ENCODE measurements around the gene ABCC1. TPM values are rescaled to one million over a fixed set of nuclear protein-coding genes. Genes with fewer than 3 reads are reported as not detected.

ABCC1 gene
- polyA plus RNA-seq, 1 donor (not counting 4 experiments of a cell fraction or from before 2014, with no cell fraction given), result 19.4 TPM

DNA sequence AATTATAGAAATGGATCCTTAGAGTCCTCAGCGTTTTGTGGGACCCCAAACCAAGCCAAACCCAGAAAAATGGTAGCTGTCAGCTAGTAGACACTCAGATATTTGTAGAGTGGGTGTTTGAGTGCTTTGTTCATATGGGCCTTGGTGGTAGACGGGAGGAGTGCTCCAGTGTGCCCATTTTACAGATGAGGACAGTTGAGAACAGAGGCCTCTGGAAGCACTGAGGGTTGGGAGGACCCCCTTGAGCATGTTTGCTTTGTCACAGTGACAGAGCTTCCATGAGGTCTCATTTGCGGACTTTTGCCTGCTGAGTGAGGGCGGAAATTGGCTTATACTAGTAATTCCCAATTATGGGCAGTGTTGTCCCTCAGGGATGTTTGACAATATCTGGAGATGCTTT, 162.2 kb downstream of the ABCC1 start:
- Histone ChIP-seq H3K9me3 (ENCODE audit: control insufficient read depth, low read depth, low read length) (no peaks in the 10 kb centered on the region), H3K9me1 (ENCODE audit: control insufficient read depth, extremely low read depth, insufficient read depth, low read length) (no peaks in the 10 kb centered on the region), H2AFZ (ENCODE audit: control insufficient read depth, low read length) (no peak overlapping the region), H3K4me2 (ENCODE audit: control insufficient read depth, extremely low read depth, insufficient read depth, low read depth, low read length) (no peak overlapping the region), H3K36me3 (ENCODE audit: control insufficient read depth in 2 of 2, extremely low read depth in 1 of 2, insufficient read depth in 2 of 2, low read length in 2 of 2) (peaks cover 18 to 35% of the 10 kb centered on the region in 2 experiments), H3K4me3 (ENCODE audit: control insufficient read depth in 2 of 3, extremely low read depth in 1 of 3, insufficient read depth in 2 of 3, low read depth in 1 of 3, low read length in 3 of 3) (no peak overlapping the region), H3K27ac (ENCODE audit: control insufficient read depth, insufficient read depth, low read length) (no peak overlapping the region), H3K4me1 (ENCODE audit: control insufficient read depth, extremely low read depth, insufficient read depth, low read length) (no peaks in the 10 kb centered on the region), H3K9ac (ENCODE audit: control insufficient read depth, extremely low read depth, insufficient read depth, low read length) (no peak overlapping the region), H3K79me2 (ENCODE audit: control insufficient read depth, insufficient read depth, low read length) (no peaks in the 10 kb centered on the region), H3K27me3 (ENCODE audit: control insufficient read depth, extremely low read depth, insufficient read depth, low read length) (no peaks in the 10 kb centered on the region), H4K20me1 (ENCODE audit: control insufficient read depth, extremely low read depth, insufficient read depth, low read length) (peaks cover under 1% of the 10 kb centered on the region)
- dilution Hi-C loops (cut with MboI; ENCODE audit: extremely low pct_ligation_motif_present, low sequenced_read_pairs), result no loop called here
- FAIRE-seq (no peak), DNase-seq (ENCODE audit: low read depth, low spot score) (no peak)
- TF ChIP-seq CTCF (optimal IDR thresholded peaks at IDR 0.05 in 1 of 3, IDR thresholded peaks at IDR 0.05 in 1 of 3, conservative IDR thresholded peaks at IDR 0.05 in 1 of 3; ENCODE audit: extremely low read depth in 1 of 3, insufficient read depth in 2 of 3, low read length in 3 of 3) (no peak), EZH2 (IDR thresholded peaks at IDR 0.05; ENCODE audit: low read length) (no peak)

DNA sequence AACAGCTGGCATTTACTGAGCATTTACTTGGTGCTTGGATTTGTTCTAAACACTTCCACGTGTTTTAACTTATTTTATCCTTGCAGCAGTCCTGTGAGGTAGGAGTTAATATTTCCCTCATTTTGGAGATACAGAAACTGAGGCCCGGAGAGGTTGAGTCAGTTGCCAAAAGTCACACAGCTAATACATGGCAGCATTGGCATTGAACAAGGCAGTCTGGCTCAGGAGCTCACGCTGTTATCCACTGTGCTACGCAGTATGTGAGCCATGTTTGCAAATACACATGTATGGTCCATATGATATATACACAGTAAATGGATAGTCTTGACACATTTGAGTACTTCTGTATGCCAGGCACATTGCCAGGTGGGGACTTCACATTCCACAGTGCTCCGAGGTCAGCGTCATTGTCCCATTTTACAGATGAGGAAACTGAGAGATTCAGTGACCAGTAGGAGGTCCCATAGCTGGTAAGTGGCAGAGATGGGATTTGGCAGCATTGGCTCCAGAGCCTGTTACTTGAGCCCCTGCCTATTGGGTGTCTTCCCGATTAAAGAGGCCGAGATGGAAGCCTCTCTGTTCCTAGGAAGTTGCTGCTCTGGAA, 163.1 kb downstream of the ABCC1 start:
- FAIRE-seq (no peak), DNase-seq (ENCODE audit: low read depth, low spot score) (no peak)
- Histone ChIP-seq H3K27ac (ENCODE audit: control insufficient read depth, insufficient read depth, low read length) (no peak overlapping the region), H3K4me3 (ENCODE audit: control insufficient read depth in 2 of 3, extremely low read depth in 1 of 3, insufficient read depth in 2 of 3, low read depth in 1 of 3, low read length in 3 of 3) (no peak overlapping the region), H3K9me3 (ENCODE audit: control insufficient read depth, low read depth, low read length) (no peaks in the 10 kb centered on the region), H3K9me1 (ENCODE audit: control insufficient read depth, extremely low read depth, insufficient read depth, low read length) (no peaks in the 10 kb centered on the region), H3K4me1 (ENCODE audit: control insufficient read depth, extremely low read depth, insufficient read depth, low read length) (no peaks in the 10 kb centered on the region), H3K27me3 (ENCODE audit: control insufficient read depth, extremely low read depth, insufficient read depth, low read length) (no peaks in the 10 kb centered on the region), H3K9ac (ENCODE audit: control insufficient read depth, extremely low read depth, insufficient read depth, low read length) (no peak overlapping the region), H4K20me1 (ENCODE audit: control insufficient read depth, extremely low read depth, insufficient read depth, low read length) (no peaks in the 10 kb centered on the region), H3K4me2 (ENCODE audit: control insufficient read depth, extremely low read depth, insufficient read depth, low read depth, low read length) (no peak overlapping the region), H3K36me3 (ENCODE audit: control insufficient read depth in 2 of 2, extremely low read depth in 1 of 2, insufficient read depth in 2 of 2, low read length in 2 of 2) (peaks cover 20 to 37% of the 10 kb centered on the region in 2 experiments), H2AFZ (ENCODE audit: control insufficient read depth, low read length) (no peak overlapping the region), H3K79me2 (ENCODE audit: control insufficient read depth, insufficient read depth, low read length) (no peaks in the 10 kb centered on the region)
- no peak for TF ChIP-seq EZH2 (IDR thresholded peaks at IDR 0.05; ENCODE audit: low read length)
- TF ChIP-seq CTCF (optimal IDR thresholded peaks at IDR 0.05 in 1 of 3, IDR thresholded peaks at IDR 0.05 in 1 of 3, conservative IDR thresholded peaks at IDR 0.05 in 1 of 3; ENCODE audit: extremely low read depth in 1 of 3, insufficient read depth in 2 of 3, low read length in 3 of 3), result no peak
- dilution Hi-C loops (cut with MboI; ENCODE audit: extremely low pct_ligation_motif_present, low sequenced_read_pairs), result no loop called here
